H1 (cell line): ENCODE data around the gene MKLN1. TPM values are rescaled to one million over a fixed set of nuclear protein-coding genes. Genes with fewer than 3 reads are reported as not detected.

ENCODE experiments used
- CTCF ChIA-PET: fragments of 300-600 bp; sonication (Branson Sonifier 250); formaldehyde crosslinking; loops from one replicate; lab custom pipeline; 2021; ENCODE audit not compliant: partially characterized antibody; lab: Charles Lee
- POLR2A ChIA-PET: fragments of 300-600 bp; sonication (Branson Sonifier 250); formaldehyde crosslinking; loops from one replicate; lab custom pipeline; 2021; ENCODE audit warnings: inconsistent platforms; ENCODE audit not compliant: partially characterized antibody; lab: Charles Lee
- DNase-seq, 2 experiments: peaks; one replicate each; pipeline versions ENCODE4 v3.0.0 to v3.0.0-alpha.2; 2010 to 2022; ENCODE audit warnings: low spot score in 2 of 2, low read depth in 1 of 2, mixed read lengths in 1 of 2
- FAIRE-seq: peaks from 2 replicates; lab custom pipeline; 2011; peaks lifted over from hg19 to GRCh38; lab: Jason Lieb, UNC
- H2AFZ ChIP-seq: 2 replicates; pipeline ENCODE4 v1.8.1; 2012; ENCODE audit warnings: low read length, inconsistent platforms
- H2AK5ac ChIP-seq: 2 replicates; pipeline ENCODE4 v1.6.1; 2013; ENCODE audit warnings: low read depth, low read length
- H2BK120ac ChIP-seq: replicated peaks from 2 replicates; pipeline ENCODE3; 2013; ENCODE audit warnings: low read depth, low read length, inconsistent platforms
- H2BK12ac ChIP-seq: 2 replicates; pipeline ENCODE4 v1.6.1; 2013; ENCODE audit warnings: low read depth, low read length
- H2BK15ac ChIP-seq: 2 replicates; pipeline ENCODE4 v1.6.1; 2013; ENCODE audit warnings: low read length
- H2BK20ac ChIP-seq: 2 replicates; pipeline ENCODE4 v1.6.1; 2013; ENCODE audit warnings: low read length
- H2BK5ac ChIP-seq: 2 replicates; pipeline ENCODE4 v1.6.1; 2013; ENCODE audit warnings: low read depth, low read length
- H3K14ac ChIP-seq: 2 replicates; pipeline ENCODE4 v1.6.1; 2013; ENCODE audit warnings: inconsistent platforms; ENCODE audit not compliant: insufficient read length
- H3K18ac ChIP-seq: 2 replicates; pipeline ENCODE4 v1.6.1; 2013; ENCODE audit warnings: low read length; ENCODE audit errors: extremely low read depth
- H3K23ac ChIP-seq: 2 replicates; pipeline ENCODE4 v1.6.1; 2013; ENCODE audit warnings: inconsistent platforms; ENCODE audit not compliant: insufficient read length
- H3K23me2 ChIP-seq: 2 replicates; pipeline ENCODE4 v1.6.1; 2013; ENCODE audit warnings: low read depth, low read length
- H3K27ac ChIP-seq: 2 replicates; pipeline ENCODE4 v1.6.1; 2011; ENCODE audit warnings: low read depth, low read length, inconsistent platforms
- H3K27me3 ChIP-seq, 4 experiments: replicated peaks in 1 of 4; 1 replicate in 1 of 4; 2 replicates in 3 of 4; pipeline versions ENCODE4 v1.6.1 to v1.8.1; 2011 to 2013; ENCODE audit warnings: low read length in 3 of 4, mild to moderate bottlenecking in 3 of 4, inconsistent platforms in 2 of 4, mixed read lengths in 2 of 4, moderate library complexity in 1 of 4; ENCODE audit not compliant: control insufficient read depth in 3 of 4, insufficient read depth in 3 of 4; ENCODE audit errors: extremely low read depth in 1 of 4
- H3K36me3 ChIP-seq, 4 experiments: 2 replicates each; pipeline versions ENCODE4 v1.6.1 to v1.8.1; 2011 to 2013; ENCODE audit warnings: mild to moderate bottlenecking in 4 of 4, low read length in 3 of 4, moderate library complexity in 2 of 4, control low read depth in 1 of 4, inconsistent platforms in 1 of 4; ENCODE audit not compliant: insufficient read depth in 4 of 4, control insufficient read depth in 2 of 4
- H3K4ac ChIP-seq: replicated peaks from 2 replicates; pipeline ENCODE3; 2013; ENCODE audit warnings: low read length, low read depth, mixed read lengths, inconsistent platforms; ENCODE audit not compliant: insufficient read length
- H3K4me1 ChIP-seq, 4 experiments: replicated peaks in 1 of 4; 1 replicate in 1 of 4; 2 replicates in 3 of 4; pipeline versions ENCODE4 v1.6.1 to v1.8.1; 2011 to 2013; ENCODE audit warnings: low read length in 3 of 4, inconsistent platforms in 2 of 4, mixed read lengths in 1 of 4; ENCODE audit not compliant: insufficient read depth in 4 of 4, control insufficient read depth in 3 of 4
- H3K4me2 ChIP-seq, 2 experiments: 2 replicates each; pipeline versions ENCODE4 v1.6.1 to v1.8.1; 2011 to 2013; ENCODE audit warnings: low read depth in 2 of 2, low read length in 2 of 2, control low read depth in 1 of 2, inconsistent platforms in 1 of 2, mild to moderate bottlenecking in 1 of 2; ENCODE audit not compliant: insufficient read depth in 1 of 2
- H3K4me3 ChIP-seq, 4 experiments: fragments of 200-600, 300-600 bp in 1 of 4; sonication (generic), shearing (Covaris generic), sonication (Bioruptor Twin) in 1 of 4; 2 replicates each; pipeline versions ENCODE4 v1.5.1 to v1.8.1; 2011 to 2016; ENCODE audit warnings: low read length in 4 of 4, low read depth in 3 of 4, control low read depth in 2 of 4, inconsistent platforms in 2 of 4, mild to moderate bottlenecking in 2 of 4, mixed read lengths in 1 of 4, moderate library complexity in 1 of 4; ENCODE audit not compliant: insufficient read depth in 2 of 4; ENCODE audit errors: extremely low read depth in 1 of 4
- H3K56ac ChIP-seq: replicated peaks from 2 replicates; pipeline ENCODE3; 2013; ENCODE audit warnings: low read depth, mild to moderate bottlenecking, mixed read lengths, low read length, inconsistent platforms; ENCODE audit not compliant: insufficient read length
- H3K79me1 ChIP-seq: 2 replicates; pipeline ENCODE4 v1.6.1; 2013; ENCODE audit warnings: low read depth, low read length, control low read depth
- H3K79me2 ChIP-seq, 2 experiments: 2 replicates each; pipeline versions ENCODE4 v1.6.1 to v1.8.1; 2012 to 2013; ENCODE audit warnings: low read length in 2 of 2, mild to moderate bottlenecking in 2 of 2, inconsistent platforms in 1 of 2; ENCODE audit not compliant: insufficient read depth in 2 of 2, control insufficient read depth in 1 of 2
- H3K9ac ChIP-seq, 4 experiments: replicated peaks in 1 of 4; 1 replicate in 1 of 4; 2 replicates in 3 of 4; pipeline versions ENCODE4 v1.6.1 to v1.8.1; 2011 to 2013; ENCODE audit warnings: low read depth in 3 of 4, low read length in 3 of 4, control low read depth in 2 of 4, mild to moderate bottlenecking in 2 of 4, moderate library complexity in 2 of 4, inconsistent platforms in 1 of 4; ENCODE audit errors: extremely low read depth in 1 of 4
- H3K9me3 ChIP-seq, 2 experiments: 2 replicates each; pipeline versions ENCODE4 v1.6.1 to v1.8.1; 2012 to 2013; ENCODE audit warnings: mild to moderate bottlenecking in 2 of 2, moderate library complexity in 2 of 2, control low read depth in 1 of 2, inconsistent platforms in 1 of 2, low read depth in 1 of 2, low read length in 1 of 2, mixed read lengths in 1 of 2; ENCODE audit not compliant: insufficient read depth in 2 of 2
- H4K20me1 ChIP-seq, 2 experiments: replicated peaks in 1 of 2; 2 replicates each; pipeline versions ENCODE3 to v1.8.1; 2011 to 2013; ENCODE audit warnings: inconsistent platforms in 2 of 2, low read length in 2 of 2, mild to moderate bottlenecking in 1 of 2; ENCODE audit not compliant: insufficient read depth in 2 of 2, control insufficient read depth in 1 of 2
- H4K5ac ChIP-seq: 2 replicates; pipeline ENCODE4 v1.6.1; 2013; ENCODE audit warnings: low read length, low read depth, mixed read lengths, inconsistent platforms; ENCODE audit not compliant: insufficient read length
- H4K8ac ChIP-seq: 2 replicates; pipeline ENCODE4 v1.8.0; 2013; ENCODE audit warnings: mild to moderate bottlenecking, moderate library complexity, low read length, inconsistent platforms; ENCODE audit not compliant: insufficient read depth; ENCODE audit errors: extremely low read depth
- H4K91ac ChIP-seq: replicated peaks from 2 replicates; pipeline ENCODE3; 2013; ENCODE audit warnings: low read length, mixed read lengths, inconsistent platforms; ENCODE audit not compliant: insufficient read length
- GTF2F1 ChIP-seq: IDR thresholded peaks from 2 replicates; pipeline ENCODE4 v1.6.1; 2012; ENCODE audit warnings: low read depth, low read length, improper control_type of control experiment, borderline replicate concordance
- WGBS, 2 experiments: shearing (Covaris generic) in 1 of 2; methylation state at CpG; one replicate each; pipeline versions ENCODE4 v1.1.6 to v1.1.7; 2013 to 2015; ENCODE audit warnings: low lambda C conversion rate in 2 of 2, mixed read lengths in 2 of 2, inconsistent platforms in 1 of 2, low coverage in 1 of 2, missing lambda C conversion rate in 1 of 2; ENCODE audit not compliant: insufficient replicate concordance in 2 of 2, insufficient coverage in 1 of 2, insufficient read length in 1 of 2; ENCODE audit errors: extremely low coverage in 1 of 2, missing lambda C conversion rate in 1 of 2; 5-methylcytosine and 5-hydroxymethylcytosine counted together
- polyA plus RNA-seq, 7 experiments: library from polyadenylated mRNA; depleted of rRNA in 3 of 7; stranded (reverse) in 5 of 7; unstranded in 2 of 7; fragments of >200 nt in 5 of 7; fragments of 200-250 nt in 2 of 7; gene quantifications; 1 replicate in 5 of 7; 2 replicates in 1 of 7; 4 replicates in 1 of 7; pipeline versions ENCODE4 v1.2.1 to v1.2.3, GENCODE V29; 2011 to 2013; ENCODE audit warnings: missing spikeins in 2 of 7, mixed read lengths in 2 of 7
- total RNA-seq: library from RNA; stranded (reverse); fragmentation: NEBNext Ultra II Directional; extraction: Animal tissue kit (Norgen Biotek cat#: 25700); gene quantifications from 2 replicates; pipeline ENCODE4 v1.2.1, GENCODE V29; 2021

MKLN1 gene
- total and polyA plus RNA-seq, 2 of the 8 experiments (the other 6 are each of a cell fraction or from before 2014, with no cell fraction given) = 22.3 to 50.9 TPM

DNA sequence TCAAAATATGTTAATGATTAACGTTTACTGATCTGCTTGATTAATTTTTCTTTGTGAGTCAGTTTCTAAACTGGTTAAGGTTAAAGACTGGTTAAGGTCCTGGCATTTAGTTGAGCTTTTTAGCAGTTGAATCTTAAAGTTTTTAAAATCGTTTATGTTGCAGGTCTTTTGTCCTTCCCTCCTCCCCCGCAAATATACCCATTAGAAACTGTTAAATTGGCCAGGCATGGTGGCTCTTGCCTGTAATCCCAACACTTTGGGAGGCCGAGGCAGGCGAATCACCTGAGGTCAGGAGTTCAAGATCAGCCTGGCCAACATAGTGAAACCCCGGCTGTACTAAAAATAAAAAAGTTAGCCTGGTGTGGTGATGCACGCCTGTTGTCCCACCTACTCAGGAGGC, 127.9 kb downstream of the MKLN1 start:
- H3K79me1 ChIP-seq = no peaks in the 10 kb centered on the region
- no peak overlapping the region for H3K18ac ChIP-seq
- ChIA-PET CTCF (interaction anchor here (1.1 kb wide), 1 partner anchor 12 kb away, joined by 3 read pairs; no protein-coding TSS in a partner anchor), POLR2A (no interaction called here)
- H2BK12ac ChIP-seq = no peak overlapping the region
- H3K36me3 ChIP-seq = no peaks in the 10 kb centered on the region; a peak in 2 of 8 replicates
- H2BK15ac ChIP-seq = no peak overlapping the region
- no peak overlapping the region for H2AFZ ChIP-seq
- H2BK5ac ChIP-seq = no peak overlapping the region
- H2BK120ac ChIP-seq = no peak overlapping the region
- no peaks in the 10 kb centered on the region for H3K4me1 ChIP-seq
- no peaks in the 10 kb centered on the region for H3K79me2 ChIP-seq
- no peak overlapping the region for H2AK5ac ChIP-seq
- no peak overlapping the region for H4K5ac ChIP-seq
- H3K56ac ChIP-seq = no peak overlapping the region
- no peak overlapping the region for H3K14ac ChIP-seq
- no peak overlapping the region for H3K4ac ChIP-seq
- no peak overlapping the region for H3K4me2 ChIP-seq
- no peak for FAIRE-seq
- H3K9me3 ChIP-seq = no peaks in the 10 kb centered on the region
- no peak overlapping the region for H3K23ac ChIP-seq
- H3K27me3 ChIP-seq = no peaks in the 10 kb centered on the region
- H4K8ac ChIP-seq = no peak overlapping the region
- H3K9ac ChIP-seq = no peak overlapping the region
- no peaks in the 10 kb centered on the region for H4K20me1 ChIP-seq
- H3K27ac ChIP-seq = no peak overlapping the region
- no peak for TF ChIP-seq GTF2F1
- TF ChIP-seq, all 59 proteins: peak for 0
- Histone ChIP-seq H3K4me3 (no peak overlapping the region), H2BK20ac (no peak overlapping the region), H3K23me2 (no peaks in the 10 kb centered on the region), H4K91ac (no peak overlapping the region)
- WGBS, 2 experiments = 86% methylated on average over 7 of the region's 7 CpGs; no CpG with 5 or more reads in 1 of the 2 experiments
- no peak for DNase-seq
